Measurements from ENCODE around the gene WDR74. TPM values are rescaled to one million over a fixed set of nuclear protein-coding genes. Genes with fewer than 3 reads are reported as not detected.
A peak's percentile ranks its signal among the peaks of the same experiment; 100 is the strongest.

WDR74 gene
- total and polyA plus RNA-seq, 9 donors = 25.1 to 70.6 (median 53.3) TPM

- H3K27ac ChIP-seq = peak overlapping the region in 1 of 2 donors; percentile 46
- H3K9me3 ChIP-seq = no peaks in the 10 kb centered on the region
- peaks cover 6% of the 10 kb centered on the region for H3K4me1 ChIP-seq (ENCODE audit: insufficient read depth)
- intact Hi-C loops (cut with DNase I) = loop anchor here in 1 of 4 donors (10.0 kb wide), 1 partner anchor 461 kb away; no protein-coding TSS in a partner anchor
- H3K4me3 ChIP-seq = peak overlapping the region; percentile 94
- DNase-seq = peak; percentile 96 to 99 (median 97)
- H3K36me3 ChIP-seq = no peaks in the 10 kb centered on the region
- TF ChIP-seq CTCF (IDR thresholded peaks at IDR 0.05) (no peak), POLR2A (IDR thresholded peaks at IDR 0.05) (peak; percentile 96)
- H3K27me3 ChIP-seq = no peaks in the 10 kb centered on the region
- WGBS, 3 donors = 0 to 1% (median 0%) methylated on average over 54 of the region's 54 CpGs
Measured at GRCh38 chr11:62855571-62856332, 16.4 kb upstream of the WDR74 start.

- Histone ChIP-seq H3K4me3 (peak overlapping the region; percentile 94), H3K4me1 (ENCODE audit: insufficient read depth) (peaks cover 6% of the 10 kb centered on the region), H3K27me3 (no peaks in the 10 kb centered on the region), H3K27ac (peak overlapping the region in 1 of 2 donors; percentile 37), H3K9me3 (no peaks in the 10 kb centered on the region), H3K36me3 (no peaks in the 10 kb centered on the region)
- intact Hi-C loops (cut with DNase I) = loop anchor here in 1 of 4 donors (10.0 kb wide), 1 partner anchor 460 kb away; no protein-coding TSS in a partner anchor
- TF ChIP-seq CTCF (IDR thresholded peaks at IDR 0.05) = no peak
- TF ChIP-seq EP300 (IDR thresholded peaks at IDR 0.05) = no peak
- no peak for TF ChIP-seq POLR2A (IDR thresholded peaks at IDR 0.05)
- WGBS, 3 donors = 2 to 3% (median 2%) methylated on average over 15 of the region's 15 CpGs
- DNase-seq = no peak
Measured at GRCh38 chr11:62854825-62855570, 15.6 kb upstream of the WDR74 start.

- no peak for DNase-seq
- no peaks in the 10 kb centered on the region for H3K9me3 ChIP-seq
- no peaks in the 10 kb centered on the region for H3K36me3 ChIP-seq
- TF ChIP-seq EP300 (IDR thresholded peaks at IDR 0.05) = no peak
- no peak for TF ChIP-seq CTCF (IDR thresholded peaks at IDR 0.05)
- TF ChIP-seq POLR2A (IDR thresholded peaks at IDR 0.05) = no peak
- H3K27me3 ChIP-seq = no peaks in the 10 kb centered on the region
- H3K27ac ChIP-seq = no peak overlapping the region
- peaks cover 6% of the 10 kb centered on the region for H3K4me1 ChIP-seq (ENCODE audit: insufficient read depth)
- intact Hi-C loops (cut with DNase I) = loop anchor here in 1 of 4 donors (10.0 kb wide), 1 partner anchor 459 kb away; no protein-coding TSS in a partner anchor
- peak overlapping the region; percentile 94 for H3K4me3 ChIP-seq
- WGBS, 3 donors = 8 to 10% (median 8%) methylated on average over 8 of the region's 8 CpGs
Measured at GRCh38 chr11:62854013-62854824, 14.8 kb upstream of the WDR74 start.

All from ovary (tissue), 9 donors.